ENCODE measurements around the gene GPRC5B. TPM values are rescaled to one million over a fixed set of nuclear protein-coding genes. Genes with fewer than 3 reads are reported as not detected.

The GPRC5B gene
- total and polyA plus RNA-seq, 4 donors = 6.8 to 21.2 (median 9.5) TPM

DNA sequence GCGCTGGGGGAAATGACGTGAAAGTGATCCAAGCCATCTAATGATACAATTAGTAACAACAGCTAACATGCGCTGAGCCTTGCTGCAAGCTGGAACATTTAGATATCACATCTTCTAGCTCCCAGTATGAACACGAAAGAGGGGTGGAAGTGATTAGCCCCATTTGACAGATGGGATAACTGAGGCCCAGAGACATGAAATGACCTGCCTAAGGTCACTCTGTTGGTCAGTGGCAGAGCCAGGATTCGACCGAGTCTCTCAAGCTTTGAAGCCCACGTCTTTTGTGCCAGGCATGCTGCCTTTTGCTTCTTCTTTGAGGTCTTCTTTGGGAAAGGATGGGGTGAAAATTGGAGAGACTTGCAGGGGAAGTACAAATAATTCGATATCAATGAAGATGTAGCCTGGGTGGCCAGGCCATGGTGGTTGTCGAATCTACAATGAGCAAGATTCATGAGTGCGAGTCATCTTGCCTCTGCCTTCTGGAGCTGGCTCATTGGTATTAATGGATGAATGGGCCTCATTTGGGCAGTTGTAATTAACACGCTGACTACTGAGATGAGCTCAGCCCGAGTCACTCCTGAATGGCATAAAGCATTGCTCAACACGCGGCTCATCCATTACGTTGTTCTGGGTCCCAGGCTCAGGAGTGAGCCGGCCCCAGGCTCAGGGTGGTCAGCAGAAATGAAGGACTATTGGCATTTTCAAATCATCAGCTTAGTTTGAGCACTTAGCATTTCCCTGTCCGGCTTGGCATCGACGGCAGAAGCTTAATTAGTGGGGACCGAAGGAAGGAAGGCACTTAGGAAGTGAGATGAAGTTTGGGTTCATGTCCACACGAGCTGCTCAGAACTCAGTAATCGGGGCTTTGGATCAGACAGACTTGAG, 28.0 kb upstream of the GPRC5B start:
- ATAC-seq (ENCODE audit: insufficient read depth, low FRiP score) (no peak), DNase-seq (no peak)
- Histone ChIP-seq H3K4me3 (no peak overlapping the region), H3K9ac (ENCODE audit: insufficient read depth in 1 of 2, low read length in 2 of 2) (no peak overlapping the region), H3K27ac (ENCODE audit: low read depth in 1 of 2, low read length in 1 of 2) (no peak overlapping the region), H3K36me3 (ENCODE audit: control insufficient read depth in 4 of 4, insufficient read depth in 4 of 4, low read length in 4 of 4) (no peaks in the 10 kb centered on the region), H3K4me1 (ENCODE audit: control insufficient read depth in 5 of 5, insufficient read depth in 5 of 5, low read length in 5 of 5) (peaks cover 0 to 2% (median 0%) of the 10 kb centered on the region in 5 donors), H3K27me3 (ENCODE audit: control insufficient read depth in 3 of 3, insufficient read depth in 3 of 3, low read length in 2 of 3) (peaks cover 0 to 2% (median 0%) of the 10 kb centered on the region in 3 donors), H3K9me3 (ENCODE audit: control insufficient read depth in 4 of 4, insufficient read depth in 3 of 4, low read length in 3 of 4) (peaks cover 0 to 4% (median 0%) of the 10 kb centered on the region in 4 donors)
- TF ChIP-seq, protein P1, sequence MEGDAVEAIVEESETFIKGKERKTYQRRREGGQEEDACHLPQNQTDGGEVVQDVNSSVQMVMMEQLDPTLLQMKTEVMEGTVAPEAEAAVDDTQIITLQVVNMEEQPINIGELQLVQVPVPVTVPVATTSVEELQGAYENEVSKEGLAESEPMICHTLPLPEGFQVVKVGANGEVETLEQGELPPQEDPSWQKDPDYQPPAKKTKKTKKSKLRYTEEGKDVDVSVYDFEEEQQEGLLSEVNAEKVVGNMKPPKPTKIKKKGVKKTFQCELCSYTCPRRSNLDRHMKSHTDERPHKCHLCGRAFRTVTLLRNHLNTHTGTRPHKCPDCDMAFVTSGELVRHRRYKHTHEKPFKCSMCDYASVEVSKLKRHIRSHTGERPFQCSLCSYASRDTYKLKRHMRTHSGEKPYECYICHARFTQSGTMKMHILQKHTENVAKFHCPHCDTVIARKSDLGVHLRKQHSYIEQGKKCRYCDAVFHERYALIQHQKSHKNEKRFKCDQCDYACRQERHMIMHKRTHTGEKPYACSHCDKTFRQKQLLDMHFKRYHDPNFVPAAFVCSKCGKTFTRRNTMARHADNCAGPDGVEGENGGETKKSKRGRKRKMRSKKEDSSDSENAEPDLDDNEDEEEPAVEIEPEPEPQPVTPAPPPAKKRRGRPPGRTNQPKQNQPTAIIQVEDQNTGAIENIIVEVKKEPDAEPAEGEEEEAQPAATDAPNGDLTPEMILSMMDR (IDR thresholded peaks at IDR 0.05; ENCODE audit: control extremely low read depth, extremely low read depth) = no peak
- 77 to 81% methylated on average over 22 of the region's 22 CpGs for WGBS, 2 donors

DNA sequence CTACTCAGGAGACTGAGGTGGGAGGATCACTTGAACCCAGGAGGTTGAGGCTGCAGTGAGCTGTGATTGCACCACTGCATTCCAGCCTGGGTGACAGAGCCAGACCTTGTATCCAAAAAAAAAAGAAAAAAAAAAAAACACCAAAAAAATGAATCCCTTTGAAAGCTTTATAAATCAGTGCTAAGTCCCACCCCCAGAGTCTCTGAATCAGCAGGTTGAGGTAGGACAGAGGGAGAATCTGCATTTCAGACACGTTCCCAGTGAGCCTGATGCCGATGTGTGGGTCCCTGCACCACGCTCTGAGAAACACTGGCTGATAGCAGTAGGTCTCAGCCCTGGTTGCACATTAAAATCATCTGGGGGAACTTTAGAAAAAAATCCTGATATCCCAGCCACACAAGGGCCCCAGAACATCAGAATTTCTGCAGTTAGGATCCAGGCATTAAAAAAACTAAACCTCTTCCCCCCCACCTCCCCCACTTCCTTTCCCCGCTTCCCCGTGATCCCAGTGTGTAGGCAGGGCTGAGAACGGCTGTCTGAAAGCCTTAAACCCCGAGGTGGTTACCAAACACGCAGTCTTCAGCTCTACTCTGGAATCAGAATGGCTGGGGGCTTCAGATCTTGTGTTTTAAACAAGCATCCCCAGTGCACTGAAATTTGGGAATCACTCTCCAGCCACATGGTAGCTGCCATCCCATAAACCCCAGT, 27.3 kb upstream of the GPRC5B start:
- peaks cover 0 to 2% (median 0%) of the 10 kb centered on the region in 5 donors for H3K4me1 ChIP-seq (ENCODE audit: control insufficient read depth in 5 of 5, insufficient read depth in 5 of 5, low read length in 5 of 5)
- peaks cover 0 to 2% (median 0%) of the 10 kb centered on the region in 3 donors for H3K27me3 ChIP-seq (ENCODE audit: control insufficient read depth in 3 of 3, insufficient read depth in 3 of 3, low read length in 2 of 3)
- 52 to 54% methylated on average over 8 of the region's 8 CpGs for WGBS, 2 donors
- DNase-seq = no peak
- H3K4me3 ChIP-seq = no peak overlapping the region
- peaks cover 0 to 4% (median 0%) of the 10 kb centered on the region in 4 donors for H3K9me3 ChIP-seq (ENCODE audit: control insufficient read depth in 4 of 4, insufficient read depth in 3 of 4, low read length in 3 of 4)
- no peaks in the 10 kb centered on the region for H3K36me3 ChIP-seq (ENCODE audit: control insufficient read depth in 4 of 4, insufficient read depth in 4 of 4, low read length in 4 of 4)
- TF ChIP-seq, protein P1 (IDR thresholded peaks at IDR 0.05; ENCODE audit: control extremely low read depth, extremely low read depth) = no peak
- H3K27ac ChIP-seq (ENCODE audit: low read depth in 1 of 2, low read length in 1 of 2) = no peak overlapping the region
- no peak overlapping the region for H3K9ac ChIP-seq (ENCODE audit: insufficient read depth in 1 of 2, low read length in 2 of 2)
- no peak for ATAC-seq (ENCODE audit: insufficient read depth, low FRiP score)

DNA sequence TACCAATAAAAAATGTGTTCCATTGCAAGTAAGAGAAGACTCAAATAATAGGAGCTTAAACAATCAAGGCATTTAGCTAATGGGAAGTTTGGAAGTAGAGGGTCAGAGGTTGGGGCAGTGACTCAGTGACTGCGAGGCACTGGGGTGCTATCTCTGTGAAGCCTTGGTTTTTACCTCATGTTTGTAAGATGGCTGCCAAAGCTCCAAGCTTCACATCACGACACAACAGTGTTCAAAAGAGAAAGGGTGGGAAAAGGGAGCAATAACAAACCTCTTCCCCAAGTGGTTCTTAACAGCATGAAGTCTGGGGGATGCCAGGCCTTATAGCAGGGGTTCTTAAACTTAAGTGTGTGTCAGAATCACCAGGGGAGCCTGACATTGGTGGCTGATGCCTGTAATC, 26.6 kb upstream of the GPRC5B start:
- H3K9me3 ChIP-seq (ENCODE audit: control insufficient read depth in 4 of 4, insufficient read depth in 3 of 4, low read length in 3 of 4) = peaks cover 0 to 4% (median 0%) of the 10 kb centered on the region in 4 donors
- H3K9ac ChIP-seq (ENCODE audit: insufficient read depth in 1 of 2, low read length in 2 of 2) = no peak overlapping the region
- DNase-seq (no peak), ATAC-seq (ENCODE audit: insufficient read depth, low FRiP score) (no peak)
- TF ChIP-seq, protein P1 (IDR thresholded peaks at IDR 0.05; ENCODE audit: control extremely low read depth, extremely low read depth) = no peak
- H3K27me3 ChIP-seq (ENCODE audit: control insufficient read depth in 3 of 3, insufficient read depth in 3 of 3, low read length in 2 of 3) = peaks cover 0 to 2% (median 0%) of the 10 kb centered on the region in 3 donors
- H3K4me1 ChIP-seq (ENCODE audit: control insufficient read depth in 5 of 5, insufficient read depth in 5 of 5, low read length in 5 of 5) = peaks cover 0 to 2% (median 0%) of the 10 kb centered on the region in 5 donors
- WGBS, 2 donors = 79 to 94% methylated on average over 2 of the region's 2 CpGs
- no peaks in the 10 kb centered on the region for H3K36me3 ChIP-seq (ENCODE audit: control insufficient read depth in 4 of 4, insufficient read depth in 4 of 4, low read length in 4 of 4)
- no peak overlapping the region for H3K27ac ChIP-seq (ENCODE audit: low read depth in 1 of 2, low read length in 1 of 2)
- no peak overlapping the region for H3K4me3 ChIP-seq

Measured in lung (tissue), 12 donors.